ENCODE measurements around the gene ANTXR1. TPM values are rescaled to one million over a fixed set of nuclear protein-coding genes. Genes with fewer than 3 reads are reported as not detected.

The ANTXR1 gene
- polyA plus RNA-seq, 5 donors = 67.4 to 94.1 (median 86.4) TPM

GRCh38 chr2:69271831-69272257 is 258.9 kb downstream of the ANTXR1 start:
- DNase-seq = no peak

GRCh38 chr2:69272803-69273471 is 260.0 kb downstream of the ANTXR1 start:
- DNase-seq = no peak

GRCh38 chr2:69275490-69275889 is 262.5 kb downstream of the ANTXR1 start:
- no peak for DNase-seq

- DNase-seq = peak in 1 of 2 donors; percentile 19
Measured at GRCh38 chr2:69278366-69278765, 265.4 kb downstream of the ANTXR1 start.

- DNase-seq = no peak
Measured at GRCh38 chr2:69279211-69279610, 266.2 kb downstream of the ANTXR1 start.

- no peak for DNase-seq
Measured at GRCh38 chr2:69279931-69280681, 267.1 kb downstream of the ANTXR1 start.

- DNase-seq = no peak
Measured at GRCh38 chr2:69280796-69281412, 267.9 kb downstream of the ANTXR1 start.

- DNase-seq = no peak
Measured at GRCh38 chr2:69285379-69285894, 272.5 kb downstream of the ANTXR1 start.

- DNase-seq = no peak
Measured at GRCh38 chr2:69287544-69287943, 274.6 kb downstream of the ANTXR1 start.

- no peak for DNase-seq
Measured at GRCh38 chr2:69288429-69288828, 275.4 kb downstream of the ANTXR1 start.

GRCh38 chr2:69291004-69291650 is 278.1 kb downstream of the ANTXR1 start:
- no peak for DNase-seq

GRCh38 chr2:69291721-69292120 is 278.7 kb downstream of the ANTXR1 start:
- no peak for DNase-seq

- DNase-seq = no peak
Measured at GRCh38 chr2:69292256-69292655, 279.3 kb downstream of the ANTXR1 start.

- DNase-seq = no peak
Measured at GRCh38 chr2:69296421-69296820, 283.4 kb downstream of the ANTXR1 start.

GRCh38 chr2:69297216-69297615 is 284.2 kb downstream of the ANTXR1 start:
- no peak for DNase-seq

- DNase-seq = no peak
Measured at GRCh38 chr2:69298261-69298660, 285.3 kb downstream of the ANTXR1 start.

GRCh38 chr2:69298862-69299261 is 285.9 kb downstream of the ANTXR1 start:
- no peak for DNase-seq

Other genes with a start within 250 kb of the ANTXR1 start
- not detected for gene BMP10, start 141.8 kb upstream of the ANTXR1 start, polyA plus RNA-seq (ENCODE audit: insufficient read depth in 1 of 5, insufficient read length in 5 of 5, low replicate concordance in 1 of 5)
- gene GKN2, start 60.3 kb upstream of the ANTXR1 start, polyA plus RNA-seq (ENCODE audit: insufficient read depth in 1 of 5, insufficient read length in 5 of 5, low replicate concordance in 1 of 5) = 1 to 10 TPM; 1.5 to 2.3 (median 1.9) TPM
- gene GKN1, start 38.5 kb upstream of the ANTXR1 start, polyA plus RNA-seq (ENCODE audit: insufficient read depth in 1 of 5, insufficient read length in 5 of 5, low replicate concordance in 1 of 5) = not detected

All from right lung (tissue), 5 donors.